ENCODE results near the gene RXRA. TPM values are rescaled to one million over a fixed set of nuclear protein-coding genes. Genes with fewer than 3 reads are reported as not detected.

RXRA gene
- total RNA-seq, 1 donor from 2014 or later: 66.9 TPM

DNA sequence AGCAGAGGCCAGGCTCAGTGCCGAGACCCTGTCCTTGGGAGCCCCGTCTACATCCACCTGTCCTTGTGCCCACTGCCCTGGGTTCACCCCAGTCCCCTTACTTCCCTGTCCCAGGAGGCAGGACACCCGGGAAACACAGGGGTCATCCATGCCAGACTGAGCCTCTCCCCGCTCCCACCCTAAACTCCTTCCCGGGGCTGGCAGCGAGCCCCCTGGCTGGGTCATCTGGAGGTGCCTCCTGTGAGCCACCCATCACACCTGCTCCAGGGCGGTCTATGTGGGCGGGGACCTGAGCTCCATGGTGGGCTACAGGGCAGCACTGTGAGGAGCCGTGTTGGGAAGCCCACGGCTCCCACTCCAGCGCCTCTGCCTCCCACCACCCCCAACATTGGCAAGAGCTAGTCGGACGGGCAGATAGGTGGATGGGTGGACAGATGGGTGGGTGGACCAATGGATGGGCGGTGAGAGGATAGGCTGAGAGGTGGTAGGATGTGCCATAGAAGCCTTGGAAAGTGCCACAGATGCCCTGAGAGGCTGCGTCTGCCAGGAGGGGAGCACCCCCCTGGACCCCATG, 42.5 kb upstream of the RXRA start:
- Mint-ChIP-seq H3K36me3 (no peaks in the 10 kb centered on the region), H3K4me3 (no peak overlapping the region), H3K27me3 (peaks cover 7% of the 10 kb centered on the region), H3K27ac (no peak overlapping the region), H3K9me3 (no peaks in the 10 kb centered on the region), H3K4me1 (ENCODE audit: unreplicated experiment) (peaks cover 18% of the 10 kb centered on the region)
- no peak for DNase-seq (ENCODE audit: extremely low spot score, unreplicated experiment)
- no peak for TF ChIP-seq CTCF (conservative IDR thresholded peaks at IDR 0.05)

DNA sequence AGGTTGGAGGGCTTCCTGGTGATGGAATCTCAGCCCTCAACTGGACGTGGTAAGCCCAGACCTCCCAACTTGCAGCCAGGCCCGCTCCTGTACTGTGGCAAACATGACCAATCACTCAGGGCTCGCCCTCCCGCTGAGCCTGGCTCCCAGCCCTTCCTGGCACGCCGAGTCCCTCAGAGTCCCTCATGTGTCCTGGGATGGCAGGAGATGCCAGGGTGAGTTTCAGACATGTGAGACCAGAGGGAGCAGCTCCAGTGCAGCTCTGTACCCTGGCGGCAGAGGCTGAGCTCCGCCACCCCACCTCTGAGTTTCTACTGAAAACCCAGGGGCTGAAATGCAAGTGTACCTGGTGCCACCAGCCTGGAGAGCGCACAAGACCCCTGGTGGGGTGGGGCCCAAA, 42.0 kb upstream of the RXRA start:
- no peak for TF ChIP-seq CTCF (conservative IDR thresholded peaks at IDR 0.05)
- H3K9me3 Mint-ChIP-seq: no peaks in the 10 kb centered on the region
- H3K4me1 Mint-ChIP-seq (ENCODE audit: unreplicated experiment): peaks cover 18% of the 10 kb centered on the region
- no peak overlapping the region for H3K4me3 Mint-ChIP-seq
- no peak for DNase-seq (ENCODE audit: extremely low spot score, unreplicated experiment)
- H3K27me3 Mint-ChIP-seq: peaks cover 7% of the 10 kb centered on the region
- no peak overlapping the region for H3K27ac Mint-ChIP-seq
- H3K36me3 Mint-ChIP-seq: no peaks in the 10 kb centered on the region

DNA sequence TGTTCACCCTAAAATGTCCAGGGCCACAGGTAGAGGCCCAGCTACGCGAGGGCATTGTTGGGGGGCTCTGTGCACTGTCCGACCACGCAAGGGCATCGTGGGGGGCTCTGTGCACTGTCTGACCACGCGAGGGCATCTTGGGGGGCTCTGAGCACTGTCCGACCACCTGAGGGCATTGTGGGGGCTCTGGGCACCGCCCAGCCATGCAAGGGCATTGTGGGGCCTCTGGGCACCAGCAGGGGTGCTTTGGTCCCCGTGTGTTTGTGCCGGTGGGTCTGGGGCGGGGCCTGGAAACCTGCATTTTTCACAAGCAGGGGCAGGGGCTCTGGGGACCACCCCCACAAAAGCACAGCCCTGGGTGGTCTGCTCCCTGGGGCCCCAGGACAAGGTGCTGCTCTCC, 41.5 kb upstream of the RXRA start:
- peaks cover 18% of the 10 kb centered on the region for H3K4me1 Mint-ChIP-seq (ENCODE audit: unreplicated experiment)
- no peak overlapping the region for H3K4me3 Mint-ChIP-seq
- no peak for DNase-seq (ENCODE audit: extremely low spot score, unreplicated experiment)
- H3K27me3 Mint-ChIP-seq: peaks cover 7% of the 10 kb centered on the region
- TF ChIP-seq CTCF (conservative IDR thresholded peaks at IDR 0.05): no peak
- H3K36me3 Mint-ChIP-seq: no peaks in the 10 kb centered on the region
- H3K27ac Mint-ChIP-seq: no peak overlapping the region
- no peaks in the 10 kb centered on the region for H3K9me3 Mint-ChIP-seq

DNA sequence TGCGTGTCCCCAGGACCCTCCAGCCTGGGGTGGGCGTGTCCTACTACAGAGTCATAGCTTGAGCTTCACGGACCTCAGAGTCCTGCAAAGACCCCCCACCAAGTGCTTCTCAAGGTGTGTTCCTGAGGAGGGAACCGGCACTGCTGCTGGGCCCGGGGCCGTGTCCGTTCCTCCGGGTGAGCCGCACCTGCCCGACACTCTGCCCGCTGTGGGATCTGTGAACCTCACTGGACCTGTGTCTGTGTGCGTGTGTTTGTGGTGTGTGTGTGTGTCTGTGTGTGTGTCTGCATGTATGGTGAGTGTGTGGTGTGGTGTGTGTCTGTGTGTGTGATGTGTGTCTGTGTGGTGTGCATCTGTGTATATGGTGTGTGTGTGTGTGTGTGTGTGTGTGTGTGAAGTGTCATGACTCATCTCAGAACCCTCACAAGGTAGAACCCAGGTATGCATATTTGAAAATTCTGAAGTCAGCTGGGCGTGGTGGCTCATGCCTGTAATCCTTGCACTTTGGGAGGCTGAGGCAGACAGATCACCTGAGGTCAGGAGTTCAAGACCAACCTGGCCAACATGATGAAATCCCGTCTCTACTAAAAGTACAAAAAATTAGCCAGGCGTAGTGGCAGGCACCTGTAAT, 40.9 kb upstream of the RXRA start:
- H3K36me3 Mint-ChIP-seq: no peaks in the 10 kb centered on the region
- H3K4me3 Mint-ChIP-seq: no peak overlapping the region
- H3K9me3 Mint-ChIP-seq: no peaks in the 10 kb centered on the region
- peaks cover 18% of the 10 kb centered on the region for H3K4me1 Mint-ChIP-seq (ENCODE audit: unreplicated experiment)
- no peak overlapping the region for H3K27ac Mint-ChIP-seq
- H3K27me3 Mint-ChIP-seq: peaks cover 7% of the 10 kb centered on the region
- TF ChIP-seq CTCF (conservative IDR thresholded peaks at IDR 0.05): no peak
- no peak for DNase-seq (ENCODE audit: extremely low spot score, unreplicated experiment)

DNA sequence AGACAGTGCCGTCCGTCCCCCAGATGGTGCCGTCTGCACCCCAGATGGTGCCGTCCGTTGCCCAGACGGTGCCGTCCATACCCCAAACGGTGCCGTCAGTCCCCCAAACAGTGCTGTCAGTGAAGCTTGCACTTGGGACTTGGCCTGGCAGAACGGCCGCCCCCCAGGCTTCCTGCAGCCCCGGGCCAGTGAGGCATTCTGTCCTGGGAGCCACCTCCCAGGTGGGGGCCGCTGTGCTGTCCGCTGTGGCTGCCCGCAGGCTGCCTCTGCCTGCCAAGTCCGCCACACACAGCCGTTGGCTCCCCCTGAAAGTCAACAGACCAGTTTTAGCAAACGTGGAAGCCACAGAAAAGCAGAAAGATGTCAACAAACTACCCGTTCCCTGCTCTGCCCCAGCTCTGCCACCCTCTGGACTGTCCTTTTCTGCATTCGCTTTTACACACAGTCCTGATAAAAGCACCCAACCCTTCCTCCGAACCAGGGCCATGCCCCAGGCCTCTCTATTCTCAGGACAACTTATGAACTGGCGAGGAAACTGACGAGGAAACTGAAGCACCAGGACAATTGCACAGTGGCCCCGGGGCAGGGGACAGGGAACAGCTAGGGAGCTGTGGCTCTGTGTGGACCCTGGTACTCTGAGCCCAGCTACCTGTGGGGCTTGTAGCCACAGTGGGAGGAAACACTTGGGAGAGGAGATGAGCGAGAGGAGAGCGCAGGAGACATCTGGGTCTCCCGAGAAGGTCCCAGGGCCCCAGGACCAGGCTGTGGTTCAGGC, 39.6 kb upstream of the RXRA start:
- H3K9me3 Mint-ChIP-seq: no peaks in the 10 kb centered on the region
- H3K27me3 Mint-ChIP-seq: peaks cover 1% of the 10 kb centered on the region
- peaks cover 14% of the 10 kb centered on the region for H3K4me1 Mint-ChIP-seq (ENCODE audit: unreplicated experiment)
- no peak for DNase-seq (ENCODE audit: extremely low spot score, unreplicated experiment)
- H3K36me3 Mint-ChIP-seq: no peaks in the 10 kb centered on the region
- peak overlapping the region; percentile 77 for H3K27ac Mint-ChIP-seq
- TF ChIP-seq CTCF (conservative IDR thresholded peaks at IDR 0.05): no peak
- H3K4me3 Mint-ChIP-seq: peak overlapping the region; percentile 51

Data from type B pancreatic cell (in vitro differentiated cells).